ENCODE results near the gene LAMP1.
"Not testable (repeated sequence)": the region's sequence is repeated elsewhere in the genome, so short reads cannot be mapped to it uniquely, and the experiment has no call there.

LAMP1 gene

DNA sequence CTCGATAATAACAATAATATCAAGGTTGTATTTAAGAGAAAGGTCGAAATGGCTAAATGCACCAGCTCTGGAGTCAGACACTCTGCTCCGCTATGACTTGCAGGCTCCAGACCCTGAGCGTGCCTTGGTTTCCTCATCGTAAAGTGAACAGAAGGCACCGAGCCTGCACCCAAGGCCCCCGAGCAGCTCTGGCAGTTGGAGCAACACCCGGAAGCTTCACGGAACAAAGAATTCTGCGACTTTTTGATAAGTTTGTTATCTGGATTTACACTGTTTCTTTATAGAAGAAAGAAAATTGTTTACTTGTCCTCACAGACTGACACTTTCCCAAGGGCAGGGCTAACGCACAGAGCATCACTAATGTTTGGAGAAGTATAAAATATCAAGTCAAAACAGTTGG, 62.5 kb downstream of the LAMP1 start:
- DNase-seq: no peak

DNA sequence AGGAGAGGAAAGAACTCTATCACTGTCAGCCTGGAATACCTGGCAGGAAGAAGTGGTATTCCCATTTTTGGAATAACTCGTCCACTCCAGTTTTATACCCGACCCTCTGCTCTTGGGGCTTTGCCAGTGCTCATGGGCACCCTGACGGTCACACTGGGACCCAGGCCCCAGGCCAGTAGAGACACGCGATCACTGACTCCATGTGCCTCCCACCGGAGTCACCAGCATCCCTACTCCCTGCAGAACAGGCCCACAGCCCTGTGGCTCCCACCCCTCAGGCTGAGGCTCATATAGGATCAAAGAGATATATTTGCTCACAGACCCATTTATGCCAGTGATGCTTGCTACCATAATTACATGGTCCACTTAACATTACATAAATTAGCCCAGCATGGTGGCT, 63.4 kb downstream of the LAMP1 start:
- no peak for DNase-seq

- DNase-seq: no peak
Observed at GRCh38 chr13:113361406-113361805, 64.4 kb downstream of the LAMP1 start.

GRCh38 chr13:113364311-113364889, 67.4 kb downstream of the LAMP1 start:
- DNase-seq: peak; percentile 44

DNA sequence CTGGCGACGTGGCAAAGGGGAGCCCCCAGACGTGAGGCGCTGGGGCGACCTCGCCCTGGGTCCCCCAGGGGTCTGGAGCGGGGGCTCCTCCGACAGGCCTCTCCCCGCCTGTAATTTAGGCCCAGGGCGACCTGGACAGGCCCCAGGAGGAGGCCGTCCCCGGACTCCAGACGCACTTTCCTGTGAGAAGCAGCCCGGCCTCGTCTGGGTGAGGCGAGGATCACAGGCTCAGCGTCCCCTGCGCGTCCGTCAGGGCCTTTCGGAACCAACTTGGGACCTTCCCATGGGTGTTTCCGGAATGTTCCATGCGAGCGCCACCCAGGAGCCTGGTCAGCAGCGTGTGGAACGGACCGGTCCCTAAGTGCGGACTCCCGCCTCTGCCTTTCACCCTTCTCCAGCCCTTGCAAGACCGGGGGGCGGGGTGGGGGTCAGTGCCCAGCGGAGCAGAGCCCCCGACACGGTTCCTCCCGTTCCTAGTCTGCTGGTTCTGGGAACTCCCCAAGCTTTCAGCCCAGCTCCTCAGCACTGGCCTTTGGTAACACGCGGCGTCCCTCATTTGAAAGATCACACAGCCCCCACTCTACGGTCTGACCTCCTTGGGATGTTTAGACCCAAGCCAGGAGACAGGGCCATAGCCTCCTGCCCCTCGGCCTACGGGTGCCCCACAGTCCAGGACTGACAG, 68.0 kb downstream of the LAMP1 start:
- DNase-seq: no peak

DNA sequence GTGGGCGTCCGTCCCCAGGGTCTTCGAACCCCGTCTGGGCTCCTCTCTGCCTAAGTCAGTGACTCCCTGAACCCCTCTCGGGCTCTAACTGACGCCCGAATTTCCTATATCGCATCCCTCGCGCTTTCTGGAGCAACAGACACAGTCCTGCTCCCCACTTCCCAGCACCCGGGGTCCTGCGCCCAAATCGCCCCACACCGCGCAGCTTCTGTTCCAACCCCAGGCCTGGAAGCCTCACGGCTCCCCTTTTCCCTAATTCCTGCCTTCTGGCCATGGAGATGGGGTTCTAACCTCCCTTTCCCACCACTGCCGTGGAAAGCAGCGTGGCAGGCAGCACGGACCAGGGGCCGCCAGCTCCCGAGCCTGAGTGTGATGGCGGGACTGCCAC, 68.5 kb downstream of the LAMP1 start:
- DNase-seq: no peak

DNA sequence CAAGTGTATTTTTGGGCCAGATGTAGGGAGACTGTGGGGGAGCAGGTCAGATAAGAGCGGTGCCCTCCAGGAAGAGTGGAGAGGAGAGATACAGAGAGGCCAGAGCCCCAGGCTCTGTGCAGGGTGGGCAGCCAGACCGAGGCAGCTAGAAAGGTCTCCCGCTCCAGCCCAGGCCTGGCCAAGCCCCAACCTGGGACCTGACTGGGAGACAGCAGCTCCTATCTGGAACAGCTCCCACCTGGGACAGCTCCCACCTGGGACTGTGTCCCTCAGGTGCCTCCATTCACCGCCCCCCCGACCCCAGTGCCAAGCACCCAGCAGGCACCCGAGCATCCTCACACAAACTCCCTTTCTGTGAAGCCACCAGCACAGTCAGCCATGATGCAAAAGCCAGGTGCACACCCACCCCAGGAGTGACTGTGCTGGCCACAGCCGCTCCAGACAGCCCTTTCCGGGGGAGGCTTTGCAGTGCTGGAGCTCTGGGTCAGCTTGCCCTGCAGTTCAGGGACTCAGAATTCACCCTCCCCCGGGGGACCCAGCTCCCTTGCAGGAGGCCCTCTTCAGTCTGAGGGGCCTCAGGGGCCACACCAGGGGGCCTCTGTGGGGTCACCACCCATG, 69.0 kb downstream of the LAMP1 start:
- DNase-seq: no peak

- no peak for DNase-seq
Observed at GRCh38 chr13:113367020-113367560, 70.1 kb downstream of the LAMP1 start.

DNA sequence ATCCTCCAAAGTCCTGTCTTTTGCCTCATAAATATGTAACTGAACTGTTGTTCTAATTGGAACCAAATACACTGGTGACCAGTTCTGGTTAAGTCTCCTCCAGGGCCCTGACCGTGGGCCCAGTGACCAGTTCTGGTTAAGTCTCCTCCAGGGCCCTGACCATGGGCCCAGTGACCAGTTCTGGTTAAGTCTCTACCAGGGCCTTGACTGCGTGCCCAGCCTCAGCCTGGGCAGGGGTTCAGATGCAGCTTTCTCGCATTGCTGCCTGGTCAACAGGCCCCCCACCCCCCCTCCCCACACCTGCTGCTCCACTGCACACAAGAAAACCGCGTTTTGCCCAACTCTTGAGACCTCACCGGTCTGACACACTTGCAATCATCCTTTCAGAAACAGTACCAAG, 70.7 kb downstream of the LAMP1 start:
- no peak for DNase-seq

DNA sequence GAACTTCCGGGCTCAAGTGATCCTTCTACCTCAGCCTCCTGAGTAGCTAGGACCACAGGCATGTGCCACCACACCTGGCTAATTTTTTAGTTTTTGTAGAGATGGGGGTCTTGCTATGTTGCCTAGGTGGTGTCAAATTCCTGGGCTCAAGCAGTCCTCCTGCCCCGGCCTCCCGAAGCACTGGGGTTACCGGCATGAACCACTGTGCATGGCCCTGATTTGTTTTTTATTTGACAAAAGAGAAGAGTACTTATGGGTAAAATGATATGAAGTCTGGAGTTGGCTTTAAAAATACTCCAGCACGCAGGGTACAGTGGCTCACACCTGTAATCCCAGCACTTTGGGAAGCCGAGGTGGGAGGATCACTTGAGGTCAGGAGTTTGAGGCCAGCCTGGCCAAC, 71.3 kb downstream of the LAMP1 start:
- not testable (repeated sequence) for DNase-seq

DNA sequence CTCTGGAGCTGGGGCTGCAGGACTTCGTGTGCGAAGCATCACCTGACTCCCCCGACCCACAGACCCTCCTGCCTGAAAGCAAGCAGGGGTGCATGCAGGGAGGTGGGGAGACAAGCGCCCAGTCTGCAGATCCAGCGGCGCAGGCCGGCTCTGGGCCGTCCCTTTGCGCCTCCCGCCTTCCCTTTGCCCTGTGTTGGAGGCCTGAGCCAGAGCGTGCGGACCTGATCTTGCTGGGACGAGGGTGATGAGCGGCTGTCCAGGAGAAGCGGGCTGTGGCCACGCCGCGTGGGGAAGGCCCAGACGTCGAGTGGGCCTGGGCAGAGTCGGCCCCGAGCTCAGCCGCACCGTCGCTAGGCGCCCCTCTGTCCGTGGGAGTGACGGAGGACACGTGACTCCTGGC, 72.2 kb downstream of the LAMP1 start:
- no peak for DNase-seq

- no peak for DNase-seq
Observed at GRCh38 chr13:113369881-113370280, 72.8 kb downstream of the LAMP1 start.

GRCh38 chr13:113371061-113371460, 74.0 kb downstream of the LAMP1 start:
- no peak for DNase-seq

GRCh38 chr13:113371701-113372100, 74.7 kb downstream of the LAMP1 start:
- DNase-seq: not testable (repeated sequence)

Measured in NCI-H2171 treated with DMSO at 0.1 percent for 48 hours (cell line).